ENCODE data around the gene MVD. TPM values are rescaled to one million over a fixed set of nuclear protein-coding genes. Genes with fewer than 3 reads are reported as not detected.
"Not testable (repeated sequence)": the region's sequence is repeated elsewhere in the genome, so short reads cannot be mapped to it uniquely, and the experiment has no call there.

MVD gene
- total and polyA plus RNA-seq, 8 donors, result 24.3 to 154 (median 36.3) TPM

GRCh38 chr16:88613911-88614817 lies 48.7 kb downstream of the MVD start:
- intact Hi-C loops (cut with DNase I), result no loop called here
- Histone ChIP-seq H3K4me3 (no peak overlapping the region), H3K36me3 (peaks cover 0 to 93% of the 10 kb centered on the region in 2 donors), H3K4me1 (peaks cover 6 to 17% of the 10 kb centered on the region in 2 donors), H3K9me3 (no peaks in the 10 kb centered on the region), H3K27me3 (no peaks in the 10 kb centered on the region), H3K27ac (no peak overlapping the region)
- DNase-seq (peak in 1 of 4 donors; percentile 26), ATAC-seq (no peak)
- TF ChIP-seq CTCF (IDR thresholded peaks at IDR 0.05), result no peak

GRCh38 chr16:88613293-88613692 lies 49.6 kb downstream of the MVD start:
- H3K4me1 ChIP-seq, result peaks cover 6 to 14% of the 10 kb centered on the region in 2 donors

GRCh38 chr16:88610909-88611812 lies 51.7 kb downstream of the MVD start:
- H3K27me3 ChIP-seq, result no peaks in the 10 kb centered on the region
- intact Hi-C loops (cut with DNase I), result no loop called here
- no peaks in the 10 kb centered on the region for H3K9me3 ChIP-seq
- DNase-seq (peak in 1 of 4 donors; percentile 74), ATAC-seq (no peak)
- H3K4me3 ChIP-seq, result no peak overlapping the region
- H3K4me1 ChIP-seq, result no peaks in the 10 kb centered on the region
- H3K36me3 ChIP-seq, result peaks cover 0 to 85% of the 10 kb centered on the region in 2 donors
- no peak for TF ChIP-seq CTCF (IDR thresholded peaks at IDR 0.05)
- H3K27ac ChIP-seq, result no peak overlapping the region

More at GRCh38 chr16:88613293-88613692, 49.6 kb downstream of the MVD start:
- DNase-seq, result no peak
- intact Hi-C loops (cut with DNase I), result no loop called here
- Histone ChIP-seq H3K27me3 (no peaks in the 10 kb centered on the region), H3K27ac (no peak overlapping the region), H3K4me3 (no peak overlapping the region), H3K9me3 (no peaks in the 10 kb centered on the region), H3K36me3 (peaks cover 0 to 93% of the 10 kb centered on the region in 2 donors)
- no peak for ATAC-seq
- TF ChIP-seq CTCF (IDR thresholded peaks at IDR 0.05), result no peak

GRCh38 chr16:88610080-88610479 lies 52.8 kb downstream of the MVD start:
- DNase-seq, result no peak
- Histone ChIP-seq H3K4me1 (peaks cover 0 to 6% of the 10 kb centered on the region in 2 donors), H3K27me3 (no peaks in the 10 kb centered on the region), H3K4me3 (no peak overlapping the region), H3K27ac (no peak overlapping the region), H3K9me3 (no peaks in the 10 kb centered on the region), H3K36me3 (peaks cover 0 to 85% of the 10 kb centered on the region in 2 donors)
- intact Hi-C loops (cut with DNase I), result no loop called here
- no peak for ATAC-seq
- no peak for TF ChIP-seq CTCF (IDR thresholded peaks at IDR 0.05)

GRCh38 chr16:88609426-88609825 lies 53.5 kb downstream of the MVD start:
- peak in 1 of 4 donors; percentile 8 for DNase-seq
- H3K27me3 ChIP-seq; H3K27ac ChIP-seq; ATAC-seq; H3K9me3 ChIP-seq; H3K4me3 ChIP-seq; intact Hi-C loops (cut with DNase I): not testable (repeated sequence)
- H3K36me3 ChIP-seq, result peaks cover 0 to 88% of the 10 kb centered on the region in 2 donors
- peaks cover 0 to 11% of the 10 kb centered on the region in 2 donors for H3K4me1 ChIP-seq

All from left lung (tissue), 10 donors.